Measurements from ENCODE around the gene CENPL.

Gene CENPL

DNA sequence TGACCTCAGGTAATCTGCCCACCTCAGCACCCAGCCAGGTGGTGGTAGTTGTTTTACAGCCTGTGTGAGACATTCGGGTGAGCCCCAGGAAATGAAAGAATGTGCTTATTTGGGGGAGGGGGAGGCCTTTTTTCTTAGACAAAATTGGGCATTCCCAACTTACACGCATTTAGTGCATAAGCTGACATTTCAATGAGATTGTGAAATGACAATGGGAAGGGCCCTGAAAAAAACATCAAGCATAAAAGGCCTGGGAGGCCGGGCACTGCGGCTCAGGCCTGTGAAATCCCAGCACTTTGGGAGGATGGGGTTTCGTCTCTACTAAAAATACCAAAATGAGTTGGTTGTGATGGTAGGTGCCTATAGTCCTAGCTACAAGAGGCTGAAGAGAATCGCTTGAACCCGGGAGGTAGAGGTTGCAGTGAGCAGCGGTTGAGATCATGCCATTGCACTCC, 38.1 kb upstream of the CENPL start:
- TF ChIP-seq TAF1 (IDR thresholded peaks at IDR 0.05; ENCODE audit: borderline replicate concordance, insufficient read depth, low read length), result no peak
- TF ChIP-seq POLR2AphosphoS5 (IDR thresholded peaks at IDR 0.05; ENCODE audit: low read depth, low read length), result no peak; the same call in 1 of the 2 replicates
- TF ChIP-seq FOXP2 (optimal IDR thresholded peaks at IDR 0.05; ENCODE audit: borderline replicate concordance, extremely low read depth, extremely low read length, insufficient read depth), result no peak
- TF ChIP-seq, protein P1, sequence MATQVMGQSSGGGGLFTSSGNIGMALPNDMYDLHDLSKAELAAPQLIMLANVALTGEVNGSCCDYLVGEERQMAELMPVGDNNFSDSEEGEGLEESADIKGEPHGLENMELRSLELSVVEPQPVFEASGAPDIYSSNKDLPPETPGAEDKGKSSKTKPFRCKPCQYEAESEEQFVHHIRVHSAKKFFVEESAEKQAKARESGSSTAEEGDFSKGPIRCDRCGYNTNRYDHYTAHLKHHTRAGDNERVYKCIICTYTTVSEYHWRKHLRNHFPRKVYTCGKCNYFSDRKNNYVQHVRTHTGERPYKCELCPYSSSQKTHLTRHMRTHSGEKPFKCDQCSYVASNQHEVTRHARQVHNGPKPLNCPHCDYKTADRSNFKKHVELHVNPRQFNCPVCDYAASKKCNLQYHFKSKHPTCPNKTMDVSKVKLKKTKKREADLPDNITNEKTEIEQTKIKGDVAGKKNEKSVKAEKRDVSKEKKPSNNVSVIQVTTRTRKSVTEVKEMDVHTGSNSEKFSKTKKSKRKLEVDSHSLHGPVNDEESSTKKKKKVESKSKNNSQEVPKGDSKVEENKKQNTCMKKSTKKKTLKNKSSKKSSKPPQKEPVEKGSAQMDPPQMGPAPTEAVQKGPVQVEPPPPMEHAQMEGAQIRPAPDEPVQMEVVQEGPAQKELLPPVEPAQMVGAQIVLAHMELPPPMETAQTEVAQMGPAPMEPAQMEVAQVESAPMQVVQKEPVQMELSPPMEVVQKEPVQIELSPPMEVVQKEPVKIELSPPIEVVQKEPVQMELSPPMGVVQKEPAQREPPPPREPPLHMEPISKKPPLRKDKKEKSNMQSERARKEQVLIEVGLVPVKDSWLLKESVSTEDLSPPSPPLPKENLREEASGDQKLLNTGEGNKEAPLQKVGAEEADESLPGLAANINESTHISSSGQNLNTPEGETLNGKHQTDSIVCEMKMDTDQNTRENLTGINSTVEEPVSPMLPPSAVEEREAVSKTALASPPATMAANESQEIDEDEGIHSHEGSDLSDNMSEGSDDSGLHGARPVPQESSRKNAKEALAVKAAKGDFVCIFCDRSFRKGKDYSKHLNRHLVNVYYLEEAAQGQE (IDR thresholded peaks at IDR 0.05; ENCODE audit: insufficient read depth in 1 of 2, low read depth in 2 of 2, low read length in 2 of 2), result no peak
- TF ChIP-seq SIN3A (IDR thresholded peaks at IDR 0.05; ENCODE audit: borderline replicate concordance, insufficient read depth, low read length), result peak; percentile 2; the same call in 1 of the 2 replicates

DNA sequence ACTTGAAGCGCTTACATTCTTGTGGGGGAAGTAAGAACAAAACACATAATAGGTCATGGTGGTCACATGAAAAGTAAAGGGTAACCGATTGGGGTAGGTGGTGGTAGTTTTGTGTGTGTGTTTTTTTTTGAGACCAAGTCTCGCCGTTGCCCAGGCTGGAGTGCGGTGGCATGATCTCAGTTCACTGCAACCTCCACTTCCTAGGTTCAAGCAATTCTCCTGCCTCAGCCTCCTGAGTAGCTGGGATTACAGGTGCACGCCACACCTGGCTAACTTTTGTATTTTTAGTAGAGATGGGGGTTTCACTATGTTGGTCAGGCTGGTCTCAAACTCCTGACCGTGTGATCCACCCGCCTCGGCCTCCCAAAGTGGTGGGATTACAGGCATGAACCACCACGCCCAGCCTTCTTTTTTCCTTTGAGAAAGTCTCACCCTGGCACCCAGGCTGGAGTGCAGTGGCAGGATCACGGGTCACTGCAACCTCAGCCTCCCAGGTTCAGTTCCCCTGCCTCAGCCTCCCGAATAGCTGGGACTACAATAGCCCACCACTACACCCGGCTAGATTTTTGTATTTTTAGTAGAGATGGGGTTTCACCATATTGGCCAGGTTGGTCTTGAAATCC, 37.6 kb upstream of the CENPL start:
- TF ChIP-seq SIN3A (IDR thresholded peaks at IDR 0.05; ENCODE audit: borderline replicate concordance, insufficient read depth, low read length) (peak; percentile 66; the same call in 1 of the 2 replicates), POLR2AphosphoS5 (IDR thresholded peaks at IDR 0.05; ENCODE audit: low read depth, low read length) (peak; percentile 67)

DNA sequence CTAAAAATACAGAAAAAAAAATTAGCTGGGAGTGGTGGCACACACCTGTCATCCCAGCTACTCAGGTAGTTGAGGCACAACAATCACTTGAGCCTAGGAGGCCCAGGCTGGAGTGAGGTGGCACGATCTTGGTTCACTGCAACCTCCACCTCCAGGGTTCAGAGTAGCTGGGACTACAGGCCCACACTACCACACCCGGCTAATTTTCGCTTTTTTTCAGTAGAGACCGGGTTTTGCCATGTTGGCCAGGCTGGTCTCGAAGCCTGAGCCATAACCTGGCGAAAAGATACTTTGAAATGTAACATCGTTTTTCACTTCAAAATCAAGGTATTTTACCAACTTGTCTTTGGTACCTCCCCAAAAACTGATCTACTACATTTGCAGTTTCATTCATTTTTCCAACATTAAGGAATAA, 37.1 kb upstream of the CENPL start:
- TF ChIP-seq POLR2AphosphoS5 (IDR thresholded peaks at IDR 0.05; ENCODE audit: low read depth, low read length) (peak; percentile 76), FOXP2 (optimal IDR thresholded peaks at IDR 0.05; ENCODE audit: borderline replicate concordance, extremely low read depth, extremely low read length, insufficient read depth) (no peak)

DNA sequence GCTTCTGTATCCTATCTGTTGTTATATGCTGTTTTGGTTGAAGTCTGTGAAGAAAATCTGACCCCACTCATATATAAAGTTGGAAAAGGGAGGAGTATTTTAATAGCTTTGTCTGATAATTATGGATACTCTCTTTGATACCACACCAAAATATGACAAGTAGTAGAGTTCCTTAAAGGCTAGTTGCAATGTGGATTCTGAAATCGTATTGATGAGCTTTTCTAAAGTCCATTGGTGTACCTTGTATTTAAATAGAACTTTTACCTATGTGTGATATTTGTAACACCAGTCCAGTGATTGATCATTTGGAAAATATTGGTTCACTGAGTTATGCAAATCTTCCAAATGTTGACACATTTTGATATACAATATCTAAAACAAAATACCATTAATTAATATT, 35.4 kb upstream of the CENPL start:
- no peak for TF ChIP-seq TAF1 (IDR thresholded peaks at IDR 0.05; ENCODE audit: borderline replicate concordance, insufficient read depth, low read length)
- TF ChIP-seq POLR2AphosphoS5 (IDR thresholded peaks at IDR 0.05; ENCODE audit: low read depth, low read length), result no peak

DNA sequence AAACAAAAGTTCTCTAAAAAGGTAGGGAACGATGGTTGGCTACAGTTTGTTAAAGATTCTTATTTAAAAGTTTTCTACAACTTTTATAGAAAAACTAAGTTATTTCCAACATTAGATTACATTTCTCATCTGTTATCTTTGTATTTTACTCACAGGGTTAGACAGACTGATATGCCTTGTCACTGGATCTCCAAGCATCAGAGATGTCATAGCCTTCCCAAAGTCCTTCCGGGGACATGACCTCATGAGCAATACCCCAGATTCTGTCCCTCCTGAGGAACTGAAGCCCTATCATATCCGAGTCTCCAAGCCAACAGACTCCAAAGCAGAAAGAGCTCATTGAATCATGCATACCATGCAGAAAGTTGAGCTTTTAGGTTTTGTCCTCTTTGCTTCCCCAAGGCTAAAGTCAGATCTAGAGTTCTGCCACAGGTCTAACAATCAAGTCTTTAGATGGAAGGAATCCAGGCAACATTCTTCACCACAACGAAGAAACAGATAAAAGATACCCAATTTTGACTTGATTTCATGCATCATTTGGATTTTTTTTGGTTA, 32.8 kb upstream of the CENPL start:
- no peak for TF ChIP-seq FOXP2 (optimal IDR thresholded peaks at IDR 0.05; ENCODE audit: borderline replicate concordance, extremely low read depth, extremely low read length, insufficient read depth)
- TF ChIP-seq POLR2AphosphoS5 (IDR thresholded peaks at IDR 0.05; ENCODE audit: low read depth, low read length), result no peak
- TF ChIP-seq, protein P1 (IDR thresholded peaks at IDR 0.05; ENCODE audit: insufficient read depth in 1 of 2, low read depth in 2 of 2, low read length in 2 of 2), result no peak
- no peak for TF ChIP-seq SIN3A (IDR thresholded peaks at IDR 0.05; ENCODE audit: borderline replicate concordance, insufficient read depth, low read length)
- no peak for TF ChIP-seq TAF1 (IDR thresholded peaks at IDR 0.05; ENCODE audit: borderline replicate concordance, insufficient read depth, low read length)

DNA sequence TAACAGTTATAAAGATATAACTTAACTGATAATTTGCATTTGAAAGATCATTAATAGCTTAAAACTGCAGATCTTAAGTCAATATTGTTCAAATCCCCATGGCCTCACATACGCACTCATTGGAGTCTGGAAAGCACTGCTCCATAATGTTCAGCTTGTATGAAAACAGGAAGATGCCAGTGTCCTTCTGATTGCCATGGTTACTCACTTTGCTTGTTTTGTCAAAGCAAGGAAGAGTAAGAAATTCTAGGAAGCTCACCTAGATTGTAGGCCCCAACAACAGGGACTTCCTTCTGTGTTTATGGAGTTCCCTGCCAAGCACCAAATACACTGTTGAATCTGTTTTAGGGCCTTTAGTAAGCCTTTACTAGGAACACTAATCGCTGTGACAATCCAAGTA, 32.2 kb upstream of the CENPL start:
- TF ChIP-seq POLR2AphosphoS5 (IDR thresholded peaks at IDR 0.05; ENCODE audit: low read depth, low read length), result 0 out of 2 replicates have a peak, but pooled peaks have one; percentile 33
- TF ChIP-seq TAF1 (IDR thresholded peaks at IDR 0.05; ENCODE audit: borderline replicate concordance, insufficient read depth, low read length), result no peak

DNA sequence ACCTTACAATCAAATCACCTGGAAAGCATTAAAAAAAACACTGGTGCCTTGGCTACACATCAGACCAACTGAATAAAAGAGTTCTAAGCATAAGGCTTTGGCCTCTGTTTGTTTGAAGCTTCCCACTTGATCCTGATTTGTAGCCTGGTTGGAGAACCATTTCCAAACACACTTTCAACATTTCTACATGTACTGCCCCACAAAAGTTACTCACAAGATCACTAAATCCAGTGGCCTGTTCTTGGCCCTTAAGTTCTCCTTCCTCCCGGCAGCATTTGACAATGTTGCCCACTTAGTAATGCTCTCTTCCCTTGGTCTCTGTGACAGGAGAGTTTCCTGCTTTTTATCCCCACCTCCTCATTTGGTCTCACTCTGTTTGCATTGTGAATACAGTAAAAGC, 31.3 kb upstream of the CENPL start:
- TF ChIP-seq TAF1 (IDR thresholded peaks at IDR 0.05; ENCODE audit: borderline replicate concordance, insufficient read depth, low read length), result no peak
- no peak for TF ChIP-seq FOXP2 (optimal IDR thresholded peaks at IDR 0.05; ENCODE audit: borderline replicate concordance, extremely low read depth, extremely low read length, insufficient read depth)
- TF ChIP-seq POLR2AphosphoS5 (IDR thresholded peaks at IDR 0.05; ENCODE audit: low read depth, low read length), result no peak

DNA sequence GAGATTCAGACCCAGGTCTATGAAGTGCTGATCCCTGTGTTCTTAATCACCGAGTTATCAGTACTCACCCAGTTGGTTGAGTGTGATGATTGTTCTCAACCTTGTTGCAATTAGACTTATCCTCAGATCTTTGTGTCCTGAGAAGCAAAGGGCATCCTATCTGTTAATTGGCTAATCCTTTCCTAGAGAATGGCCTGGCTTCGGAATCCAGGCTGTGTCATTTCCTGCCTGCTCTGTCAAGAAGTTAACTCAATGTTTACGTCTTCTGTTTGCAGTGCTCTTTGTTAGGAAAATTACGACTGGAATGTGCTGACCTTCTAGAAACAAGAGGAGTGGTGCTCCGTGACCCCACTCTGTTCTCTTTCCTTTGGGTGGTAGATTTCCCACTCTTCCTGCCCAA, 28.4 kb upstream of the CENPL start:
- TF ChIP-seq, protein P1 (IDR thresholded peaks at IDR 0.05; ENCODE audit: insufficient read depth in 1 of 2, low read depth in 2 of 2, low read length in 2 of 2), result no peak; a peak in 1 of 4 replicates
- TF ChIP-seq SIN3A (IDR thresholded peaks at IDR 0.05; ENCODE audit: borderline replicate concordance, insufficient read depth, low read length), result peak; percentile 69
